GM12878 (cell line): ENCODE measurements around the gene MYO18B. TPM values are rescaled to one million over a fixed set of nuclear protein-coding genes. Genes with fewer than 3 reads are reported as not detected.

Experiments
- ASH2L ChIP-seq: fragments of 300-600, 200-600 bp; sonication (generic); IDR thresholded peaks from 2 replicates; pipeline ENCODE4 v1.6.1; 2017; ENCODE audit warnings: low read depth, mild to moderate bottlenecking, borderline replicate concordance
- EP300 ChIP-seq, 2 experiments: fragments of 150-350 bp in 1 of 2; IDR thresholded peaks; 2 replicates each; pipeline ENCODE4 v1.6.1; 2011 to 2012; ENCODE audit warnings: low read depth in 2 of 2, low read length in 2 of 2, borderline replicate concordance in 1 of 2, improper control_type of control experiment in 1 of 2, inconsistent platforms in 1 of 2; ENCODE audit not compliant: control insufficient read depth in 1 of 2
- KDM1A ChIP-seq: fragments of 200-600 bp; sonication (generic); IDR thresholded peaks from 2 replicates; pipeline ENCODE4 v1.6.1; 2016; ENCODE audit warnings: borderline replicate concordance
- PML ChIP-seq: IDR thresholded peaks from 2 replicates; pipeline ENCODE4 v1.6.1; 2012; ENCODE audit warnings: low read length, inconsistent platforms
- polyA plus RNA-seq, 11 experiments: library from polyadenylated mRNA; depleted of rRNA in 4 of 11; unstranded in 6 of 11; stranded (reverse) in 5 of 11; fragments of >200 nt; fragmentation: Nextera tagmentation in 4 of 11; fragmentation: Illumina TruSeq in 1 of 11; extraction: Ambion mirVana in 4 of 11; extraction: Trizol in 1 of 11; gene quantifications; 1 replicate in 1 of 11; 2 replicates in 10 of 11; pipeline versions ENCODE4 v1.2.1 to v1.2.3, GENCODE V29; 2011 to 2016; ENCODE audit warnings: inconsistent platforms in 2 of 11, missing spikeins in 2 of 11, low read depth in 1 of 11
- total RNA-seq, 4 experiments: library from RNA; depleted of rRNA in 3 of 4; stranded (reverse); fragments of >200 nt in 3 of 4; fragmentation: Illumina TruSeq in 1 of 4; extraction: Trizol in 1 of 4; gene quantifications; 2 replicates each; pipeline versions ENCODE4 v1.2.1 to v1.2.3, GENCODE V29; 2013 to 2021
- TF ChIP-seq, protein P1 (sequence below): fragments of 450-650 bp; IDR thresholded peaks from 2 replicates; pipeline ENCODE4 v1.6.1; 2016; ENCODE audit warnings: mild to moderate bottlenecking, moderate library complexity, borderline replicate concordance
- TF ChIP-seq, protein P2 (sequence below): fragments of 450-650 bp; IDR thresholded peaks from 2 replicates; pipeline ENCODE4 v1.6.1; 2017; ENCODE audit warnings: mild to moderate bottlenecking, moderate library complexity

MYO18B gene
- total and polyA plus RNA-seq, 10 of the 15 experiments (the other 5 are each of a cell fraction or from before 2014, with no cell fraction given), result 0.05 to 2.1 (median 0.51) TPM; not detected in 1

DNA sequence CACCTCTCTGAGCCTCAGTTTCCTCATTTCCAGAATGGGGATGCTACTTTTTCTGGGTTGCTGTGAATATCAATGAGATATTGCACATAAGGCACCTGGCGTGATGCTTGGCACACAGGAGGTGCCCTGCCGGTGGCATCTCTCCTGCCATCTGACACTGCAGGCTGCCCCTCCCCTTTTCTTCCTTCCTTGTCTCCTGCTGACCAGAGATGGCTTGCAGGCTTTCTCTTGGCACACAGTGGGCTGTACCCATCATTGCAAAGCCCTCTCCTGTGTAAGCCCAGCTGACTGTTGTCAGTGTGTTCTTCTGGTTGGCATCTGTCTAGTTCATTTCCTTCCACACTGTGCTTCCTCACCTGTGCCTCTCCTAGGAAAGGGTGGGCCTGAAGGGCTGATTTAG, 91.7 kb downstream of the MYO18B start (continued):
- TF ChIP-seq, protein P1, sequence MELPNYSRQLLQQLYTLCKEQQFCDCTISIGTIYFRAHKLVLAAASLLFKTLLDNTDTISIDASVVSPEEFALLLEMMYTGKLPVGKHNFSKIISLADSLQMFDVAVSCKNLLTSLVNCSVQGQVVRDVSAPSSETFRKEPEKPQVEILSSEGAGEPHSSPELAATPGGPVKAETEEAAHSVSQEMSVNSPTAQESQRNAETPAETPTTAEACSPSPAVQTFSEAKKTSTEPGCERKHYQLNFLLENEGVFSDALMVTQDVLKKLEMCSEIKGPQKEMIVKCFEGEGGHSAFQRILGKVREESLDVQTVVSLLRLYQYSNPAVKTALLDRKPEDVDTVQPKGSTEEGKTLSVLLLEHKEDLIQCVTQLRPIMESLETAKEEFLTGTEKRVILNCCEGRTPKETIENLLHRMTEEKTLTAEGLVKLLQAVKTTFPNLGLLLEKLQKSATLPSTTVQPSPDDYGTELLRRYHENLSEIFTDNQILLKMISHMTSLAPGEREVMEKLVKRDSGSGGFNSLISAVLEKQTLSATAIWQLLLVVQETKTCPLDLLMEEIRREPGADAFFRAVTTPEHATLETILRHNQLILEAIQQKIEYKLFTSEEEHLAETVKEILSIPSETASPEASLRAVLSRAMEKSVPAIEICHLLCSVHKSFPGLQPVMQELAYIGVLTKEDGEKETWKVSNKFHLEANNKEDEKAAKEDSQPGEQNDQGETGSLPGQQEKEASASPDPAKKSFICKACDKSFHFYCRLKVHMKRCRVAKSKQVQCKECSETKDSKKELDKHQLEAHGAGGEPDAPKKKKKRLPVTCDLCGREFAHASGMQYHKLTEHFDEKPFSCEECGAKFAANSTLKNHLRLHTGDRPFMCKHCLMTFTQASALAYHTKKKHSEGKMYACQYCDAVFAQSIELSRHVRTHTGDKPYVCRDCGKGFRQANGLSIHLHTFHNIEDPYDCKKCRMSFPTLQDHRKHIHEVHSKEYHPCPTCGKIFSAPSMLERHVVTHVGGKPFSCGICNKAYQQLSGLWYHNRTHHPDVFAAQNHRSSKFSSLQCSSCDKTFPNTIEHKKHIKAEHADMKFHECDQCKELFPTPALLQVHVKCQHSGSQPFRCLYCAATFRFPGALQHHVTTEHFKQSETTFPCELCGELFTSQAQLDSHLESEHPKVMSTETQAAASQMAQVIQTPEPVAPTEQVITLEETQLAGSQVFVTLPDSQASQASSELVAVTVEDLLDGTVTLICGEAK, result no peak
- TF ChIP-seq KDM1A (no peak), PML (no peak), ASH2L (no peak), EP300 (IDR thresholded peaks at IDR 0.05; ENCODE audit: borderline replicate concordance in 1 of 2, control insufficient read depth in 1 of 2, low read depth in 2 of 2, low read length in 2 of 2) (no peak)
- TF ChIP-seq, protein P2, sequence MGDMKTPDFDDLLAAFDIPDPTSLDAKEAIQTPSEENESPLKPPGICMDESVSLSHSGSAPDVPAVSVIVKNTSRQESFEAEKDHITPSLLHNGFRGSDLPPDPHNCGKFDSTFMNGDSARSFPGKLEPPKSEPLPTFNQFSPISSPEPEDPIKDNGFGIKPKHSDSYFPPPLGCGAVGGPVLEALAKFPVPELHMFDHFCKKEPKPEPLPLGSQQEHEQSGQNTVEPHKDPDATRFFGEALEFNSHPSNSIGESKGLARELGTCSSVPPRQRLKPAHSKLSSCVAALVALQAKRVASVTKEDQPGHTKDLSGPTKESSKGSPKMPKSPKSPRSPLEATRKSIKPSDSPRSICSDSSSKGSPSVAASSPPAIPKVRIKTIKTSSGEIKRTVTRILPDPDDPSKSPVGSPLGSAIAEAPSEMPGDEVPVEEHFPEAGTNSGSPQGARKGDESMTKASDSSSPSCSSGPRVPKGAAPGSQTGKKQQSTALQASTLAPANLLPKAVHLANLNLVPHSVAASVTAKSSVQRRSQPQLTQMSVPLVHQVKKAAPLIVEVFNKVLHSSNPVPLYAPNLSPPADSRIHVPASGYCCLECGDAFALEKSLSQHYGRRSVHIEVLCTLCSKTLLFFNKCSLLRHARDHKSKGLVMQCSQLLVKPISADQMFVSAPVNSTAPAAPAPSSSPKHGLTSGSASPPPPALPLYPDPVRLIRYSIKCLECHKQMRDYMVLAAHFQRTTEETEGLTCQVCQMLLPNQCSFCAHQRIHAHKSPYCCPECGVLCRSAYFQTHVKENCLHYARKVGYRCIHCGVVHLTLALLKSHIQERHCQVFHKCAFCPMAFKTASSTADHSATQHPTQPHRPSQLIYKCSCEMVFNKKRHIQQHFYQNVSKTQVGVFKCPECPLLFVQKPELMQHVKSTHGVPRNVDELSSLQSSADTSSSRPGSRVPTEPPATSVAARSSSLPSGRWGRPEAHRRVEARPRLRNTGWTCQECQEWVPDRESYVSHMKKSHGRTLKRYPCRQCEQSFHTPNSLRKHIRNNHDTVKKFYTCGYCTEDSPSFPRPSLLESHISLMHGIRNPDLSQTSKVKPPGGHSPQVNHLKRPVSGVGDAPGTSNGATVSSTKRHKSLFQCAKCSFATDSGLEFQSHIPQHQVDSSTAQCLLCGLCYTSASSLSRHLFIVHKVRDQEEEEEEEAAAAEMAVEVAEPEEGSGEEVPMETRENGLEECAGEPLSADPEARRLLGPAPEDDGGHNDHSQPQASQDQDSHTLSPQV, result no peak
- TF ChIP-seq, all 136 proteins: peak for 0
